ENCODE measurements around the gene RAMACL.
"Not testable (repeated sequence)": the region's sequence is repeated elsewhere in the genome, so short reads cannot be mapped to it uniquely, and the experiment has no call there.

Gene RAMACL

GRCh38 chr6:166586424-166587156, at the start of gene RAMACL:
Gene RAMACL (minus strand): TSS chr6:166586678. CDS start chr6:166586477, 201 bp downstream.
- H3K36me3 Mint-ChIP-seq (ENCODE audit: insufficient read depth): no peaks in the 10 kb centered on the region
- H3K4me1 Mint-ChIP-seq: no peaks in the 10 kb centered on the region
- ATAC-seq (replicated peaks; ENCODE audit: extremely low read depth, poor library complexity, severe bottlenecking): peak; percentile 77
- no peak within 1 kb of the TSS for H3K4me3 Mint-ChIP-seq
- H3K27me3 Mint-ChIP-seq: peaks cover 10% of the 10 kb centered on the region
- H3K27ac Mint-ChIP-seq (ENCODE audit: low read depth): no peak within 1 kb of the TSS
- DNase-seq (ENCODE audit: low spot score in 2 of 2): peak in 1 of 2 donors; percentile 23
- H3K9me3 Mint-ChIP-seq: no peaks in the 10 kb centered on the region

- Mint-ChIP-seq H3K9me3 (no peaks in the 10 kb centered on the region), H3K27ac (ENCODE audit: low read depth) (no peak overlapping the region), H3K27me3 (peaks cover 95% of the 10 kb centered on the region)
These were observed 48.8 kb upstream of the RAMACL start for GRCh38 chr6:166635013-166635970.

GRCh38 chr6:166634581-166634980, 48.1 kb upstream of the RAMACL start:
- not testable (repeated sequence) for ATAC-seq (replicated peaks; ENCODE audit: extremely low read depth, poor library complexity, severe bottlenecking); H3K9me3 Mint-ChIP-seq; H3K27ac Mint-ChIP-seq (ENCODE audit: low read depth); DNase-seq (ENCODE audit: low spot score in 2 of 2); H3K4me1 Mint-ChIP-seq; H3K36me3 Mint-ChIP-seq (ENCODE audit: insufficient read depth); H3K4me3 Mint-ChIP-seq
- peaks cover 95% of the 10 kb centered on the region for H3K27me3 Mint-ChIP-seq

More at GRCh38 chr6:166635013-166635970, 48.8 kb upstream of the RAMACL start:
- H3K4me1 Mint-ChIP-seq: no peaks in the 10 kb centered on the region
- no peaks in the 10 kb centered on the region for H3K36me3 Mint-ChIP-seq (ENCODE audit: insufficient read depth)
- no peak overlapping the region for H3K4me3 Mint-ChIP-seq
- ATAC-seq (replicated peaks; ENCODE audit: extremely low read depth, poor library complexity, severe bottlenecking): no peak
- no peak for DNase-seq (ENCODE audit: low spot score in 2 of 2)

GRCh38 chr6:166633732-166634535, 47.5 kb upstream of the RAMACL start:
- Mint-ChIP-seq H3K4me1 (no peaks in the 10 kb centered on the region), H3K27me3 (peaks cover 95% of the 10 kb centered on the region), H3K9me3 (no peaks in the 10 kb centered on the region), H3K4me3 (no peak overlapping the region), H3K27ac (ENCODE audit: low read depth) (no peak overlapping the region), H3K36me3 (ENCODE audit: insufficient read depth) (no peaks in the 10 kb centered on the region)
- no peak for DNase-seq (ENCODE audit: low spot score in 2 of 2)
- no peak for ATAC-seq (replicated peaks; ENCODE audit: extremely low read depth, poor library complexity, severe bottlenecking)

GRCh38 chr6:166632731-166633130, 46.3 kb upstream of the RAMACL start:
- Mint-ChIP-seq H3K27ac (ENCODE audit: low read depth) (no peak overlapping the region), H3K4me3 (no peak overlapping the region), H3K9me3 (no peaks in the 10 kb centered on the region), H3K36me3 (ENCODE audit: insufficient read depth) (peaks cover 3% of the 10 kb centered on the region), H3K27me3 (peaks cover 83% of the 10 kb centered on the region), H3K4me1 (peaks cover 8% of the 10 kb centered on the region)
- ATAC-seq (replicated peaks; ENCODE audit: extremely low read depth, poor library complexity, severe bottlenecking): no peak
- DNase-seq (ENCODE audit: low spot score in 2 of 2): no peak

GRCh38 chr6:166630462-166630861, 44.0 kb upstream of the RAMACL start:
- Mint-ChIP-seq H3K27ac (ENCODE audit: low read depth) (no peak overlapping the region), H3K27me3 (peaks cover 69% of the 10 kb centered on the region), H3K4me1 (peaks cover 15% of the 10 kb centered on the region), H3K9me3 (no peaks in the 10 kb centered on the region), H3K4me3 (no peak overlapping the region), H3K36me3 (ENCODE audit: insufficient read depth) (peaks cover 8% of the 10 kb centered on the region)
- DNase-seq (ENCODE audit: low spot score in 2 of 2) (no peak), ATAC-seq (replicated peaks; ENCODE audit: extremely low read depth, poor library complexity, severe bottlenecking) (no peak)

GRCh38 chr6:166629628-166630027, 43.1 kb upstream of the RAMACL start:
- Mint-ChIP-seq H3K9me3 (no peaks in the 10 kb centered on the region), H3K27ac (ENCODE audit: low read depth) (no peak overlapping the region), H3K27me3 (peaks cover 69% of the 10 kb centered on the region), H3K4me1 (peaks cover 15% of the 10 kb centered on the region), H3K36me3 (ENCODE audit: insufficient read depth) (peaks cover 8% of the 10 kb centered on the region), H3K4me3 (no peak overlapping the region)
- DNase-seq (ENCODE audit: low spot score in 2 of 2) (no peak), ATAC-seq (replicated peaks; ENCODE audit: extremely low read depth, poor library complexity, severe bottlenecking) (no peak)

- peaks cover 62% of the 10 kb centered on the region for H3K27me3 Mint-ChIP-seq
- peaks cover 15% of the 10 kb centered on the region for H3K4me1 Mint-ChIP-seq
- DNase-seq (ENCODE audit: low spot score in 2 of 2) (no peak), ATAC-seq (replicated peaks; ENCODE audit: extremely low read depth, poor library complexity, severe bottlenecking) (peak; percentile 24)
- H3K36me3 Mint-ChIP-seq (ENCODE audit: insufficient read depth): peaks cover 8% of the 10 kb centered on the region
- no peaks in the 10 kb centered on the region for H3K9me3 Mint-ChIP-seq
- H3K27ac Mint-ChIP-seq (ENCODE audit: low read depth): peak overlapping the region; percentile 4
- H3K4me3 Mint-ChIP-seq: peak overlapping the region; percentile 83
These were observed 41.7 kb upstream of the RAMACL start for GRCh38 chr6:166627875-166628801.

GRCh38 chr6:166627033-166627874, 40.8 kb upstream of the RAMACL start, which contains the start of gene RPS6KA2:
Gene RPS6KA2 (minus strand): TSS chr6:166627251. CDS start chr6:166627019, 232 bp downstream.
- peak within 1 kb of the TSS; percentile 83 for H3K4me3 Mint-ChIP-seq
- H3K27me3 Mint-ChIP-seq: peaks cover 62% of the 10 kb centered on the region
- H3K36me3 Mint-ChIP-seq (ENCODE audit: insufficient read depth): peaks cover 8% of the 10 kb centered on the region
- H3K4me1 Mint-ChIP-seq: peaks cover 15% of the 10 kb centered on the region
- ATAC-seq (replicated peaks; ENCODE audit: extremely low read depth, poor library complexity, severe bottlenecking) (peak; percentile 91), DNase-seq (ENCODE audit: low spot score in 2 of 2) (peak; percentile 99 to 100)
- H3K9me3 Mint-ChIP-seq: no peaks in the 10 kb centered on the region
- H3K27ac Mint-ChIP-seq (ENCODE audit: low read depth): peak within 1 kb of the TSS; percentile 4

- H3K36me3 Mint-ChIP-seq (ENCODE audit: insufficient read depth): peaks cover 8% of the 10 kb centered on the region
- no peak for DNase-seq (ENCODE audit: low spot score in 2 of 2)
These were observed 39.9 kb upstream of the RAMACL start for GRCh38 chr6:166626177-166627032.

More at GRCh38 chr6:166626177-166627032, 39.9 kb upstream of the RAMACL start:
- Mint-ChIP-seq H3K4me3 (peak overlapping the region; percentile 83), H3K27ac (ENCODE audit: low read depth) (no peak overlapping the region), H3K4me1 (peaks cover 15% of the 10 kb centered on the region), H3K27me3 (peaks cover 62% of the 10 kb centered on the region), H3K9me3 (no peaks in the 10 kb centered on the region)
- ATAC-seq (replicated peaks; ENCODE audit: extremely low read depth, poor library complexity, severe bottlenecking): no peak

Measured in central memory CD8-positive, alpha-beta T cell (primary cell).